Measurements from ENCODE around the gene PPP1R16B.

- TF ChIP-seq CTCF (IDR thresholded peaks at IDR 0.05) (no peak), EP300 (IDR thresholded peaks at IDR 0.05; ENCODE audit: low read depth) (no peak), POLR2A (IDR thresholded peaks at IDR 0.05) (no peak)
Measured at GRCh38 chr20:38920411-38920810, 114.9 kb downstream of the PPP1R16B start.

Data from transverse colon (tissue), 3 donors.